C4-2B (cell line): Measurements from ENCODE around the gene ACLY.
"Not testable (repeated sequence)": the region's sequence is repeated elsewhere in the genome, so short reads cannot be mapped to it uniquely, and the experiment has no call there.

Source experiments
- H3K27ac ChIP-seq: fragments of 450-650 bp; 2 replicates; pipeline ENCODE4 v1.5.1; 2017
- ZFX ChIP-seq: fragments of 450-650 bp; IDR thresholded peaks from 2 replicates; pipeline ENCODE4 v1.6.1; 2017
- TF ChIP-seq, protein P1 (sequence below): fragments of 450-650 bp; conservative IDR thresholded peaks from 2 replicates; pipeline ENCODE4 v1.5.1; 2017; ENCODE audit warnings: mild to moderate bottlenecking

ACLY gene

DNA sequence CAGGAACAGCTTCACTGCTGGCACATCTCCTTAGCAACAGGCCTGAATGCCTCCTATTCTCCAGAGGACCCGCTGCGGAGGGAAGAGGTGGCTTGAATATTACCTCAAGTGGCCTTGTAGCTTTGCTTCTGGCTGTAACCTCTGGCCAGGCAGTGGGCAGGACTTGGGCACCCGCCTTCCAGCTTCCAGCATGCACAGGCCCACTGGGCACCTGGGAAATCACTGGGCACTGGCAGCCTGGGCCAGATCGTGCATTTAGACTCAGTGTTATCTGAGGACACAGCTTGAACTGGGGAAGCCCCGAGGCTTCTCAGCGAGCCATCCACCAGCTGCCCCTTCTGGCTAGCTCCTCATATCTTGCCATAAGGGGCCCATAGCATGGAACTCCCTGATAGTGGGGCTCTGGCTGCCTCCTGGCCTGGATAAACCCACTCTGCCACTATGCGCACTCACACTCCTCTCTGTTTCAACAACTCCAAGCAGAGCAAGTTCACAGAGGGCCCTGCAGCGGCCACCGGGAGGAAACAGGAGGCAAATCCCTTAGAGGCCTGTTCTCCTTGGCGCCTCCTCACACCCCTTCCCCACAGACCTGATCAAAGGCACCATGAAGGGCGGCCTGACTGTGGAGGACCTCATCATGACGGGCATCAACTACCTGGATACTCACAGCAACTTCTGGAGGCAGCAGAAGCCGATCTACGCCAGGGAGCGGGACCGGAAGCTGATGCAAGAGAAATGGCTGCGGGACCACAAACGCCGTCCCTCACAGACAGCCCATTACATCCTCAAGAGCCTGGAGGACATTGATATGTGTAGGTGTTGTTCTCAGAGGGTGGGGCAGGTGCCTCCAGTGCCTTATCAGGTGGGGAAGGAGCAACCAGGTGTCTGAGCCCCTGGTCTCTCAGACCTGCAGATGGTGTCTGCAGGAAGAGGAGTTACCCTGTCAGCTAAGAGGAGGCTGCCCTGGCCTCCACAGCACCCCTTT, 19.5 kb upstream of the ACLY start:
- TF ChIP-seq ZFX = no peak
- TF ChIP-seq, protein P1, sequence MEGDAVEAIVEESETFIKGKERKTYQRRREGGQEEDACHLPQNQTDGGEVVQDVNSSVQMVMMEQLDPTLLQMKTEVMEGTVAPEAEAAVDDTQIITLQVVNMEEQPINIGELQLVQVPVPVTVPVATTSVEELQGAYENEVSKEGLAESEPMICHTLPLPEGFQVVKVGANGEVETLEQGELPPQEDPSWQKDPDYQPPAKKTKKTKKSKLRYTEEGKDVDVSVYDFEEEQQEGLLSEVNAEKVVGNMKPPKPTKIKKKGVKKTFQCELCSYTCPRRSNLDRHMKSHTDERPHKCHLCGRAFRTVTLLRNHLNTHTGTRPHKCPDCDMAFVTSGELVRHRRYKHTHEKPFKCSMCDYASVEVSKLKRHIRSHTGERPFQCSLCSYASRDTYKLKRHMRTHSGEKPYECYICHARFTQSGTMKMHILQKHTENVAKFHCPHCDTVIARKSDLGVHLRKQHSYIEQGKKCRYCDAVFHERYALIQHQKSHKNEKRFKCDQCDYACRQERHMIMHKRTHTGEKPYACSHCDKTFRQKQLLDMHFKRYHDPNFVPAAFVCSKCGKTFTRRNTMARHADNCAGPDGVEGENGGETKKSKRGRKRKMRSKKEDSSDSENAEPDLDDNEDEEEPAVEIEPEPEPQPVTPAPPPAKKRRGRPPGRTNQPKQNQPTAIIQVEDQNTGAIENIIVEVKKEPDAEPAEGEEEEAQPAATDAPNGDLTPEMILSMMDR = no peak
- no peak overlapping the region for H3K27ac ChIP-seq

DNA sequence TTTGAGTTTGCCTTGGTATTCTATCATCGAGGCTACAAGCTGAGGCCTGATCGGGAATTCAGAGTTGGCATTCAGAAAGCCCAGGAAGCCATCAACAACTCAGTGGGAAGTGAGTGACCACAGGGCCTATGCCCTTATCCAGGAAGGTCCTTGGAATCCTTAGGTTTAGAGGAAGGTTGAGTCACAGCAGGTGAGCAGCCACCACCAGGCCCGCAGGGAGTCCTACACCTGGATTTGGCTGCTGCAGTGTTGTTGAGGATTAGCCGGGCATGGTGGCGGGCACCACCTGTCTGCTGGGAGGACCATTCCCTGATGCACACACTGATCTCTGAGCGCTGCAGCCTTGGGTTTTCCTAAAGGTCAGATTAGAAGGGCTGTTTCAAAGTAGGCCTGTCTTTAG, 16.9 kb upstream of the ACLY start:
- no peak overlapping the region for H3K27ac ChIP-seq
- TF ChIP-seq, protein P1 = no peak
- no peak for TF ChIP-seq ZFX

DNA sequence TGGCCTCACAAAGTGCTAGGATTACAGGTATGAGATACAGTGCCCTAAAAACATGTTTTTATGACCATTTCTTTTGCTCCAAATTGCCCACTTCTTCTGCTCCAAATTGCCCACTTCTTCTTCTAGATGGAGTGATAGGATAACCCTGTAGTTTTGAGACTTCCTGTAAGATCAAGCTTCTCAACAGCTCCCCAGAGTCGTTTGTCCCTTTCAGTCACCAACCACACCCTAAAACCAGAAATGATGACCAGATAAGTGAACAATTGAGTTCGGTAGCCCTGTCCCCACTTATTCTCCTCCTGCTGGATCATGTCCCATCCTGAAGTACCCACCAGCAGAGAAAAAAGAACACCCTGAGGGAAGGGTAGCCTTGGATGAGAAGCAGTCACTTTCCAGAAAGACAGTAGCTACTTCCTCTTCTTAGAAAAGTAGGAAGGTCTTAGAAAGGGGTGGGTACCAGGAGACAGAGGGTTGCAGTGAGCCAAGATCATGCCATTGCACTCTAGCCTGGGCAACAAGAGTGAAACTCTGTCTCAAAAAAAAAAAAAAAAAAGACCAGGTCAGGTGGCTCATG, 14.2 kb upstream of the ACLY start:
- TF ChIP-seq ZFX = no peak
- TF ChIP-seq, protein P1 = no peak
- no peak overlapping the region for H3K27ac ChIP-seq

DNA sequence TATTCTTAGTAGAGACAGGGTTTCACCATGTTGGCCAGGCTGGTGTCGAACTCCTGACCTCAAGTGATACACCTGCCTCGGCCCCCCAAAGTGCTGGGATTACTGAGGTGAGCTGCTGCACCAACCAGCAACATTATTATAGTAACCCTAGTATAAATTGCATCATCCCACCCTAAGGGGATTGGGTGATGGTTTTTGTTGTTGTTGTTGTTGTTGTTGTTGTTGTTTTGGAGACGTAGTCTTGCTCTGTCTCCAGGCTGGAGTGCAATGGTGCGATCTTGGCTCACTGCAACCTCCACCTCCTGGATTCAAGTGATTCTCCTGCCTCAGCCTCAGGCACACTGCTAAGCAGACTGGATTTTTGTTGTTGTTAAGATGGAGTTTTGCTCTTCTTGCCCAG, 13.0 kb upstream of the ACLY start:
- H3K27ac ChIP-seq = not testable (repeated sequence)

DNA sequence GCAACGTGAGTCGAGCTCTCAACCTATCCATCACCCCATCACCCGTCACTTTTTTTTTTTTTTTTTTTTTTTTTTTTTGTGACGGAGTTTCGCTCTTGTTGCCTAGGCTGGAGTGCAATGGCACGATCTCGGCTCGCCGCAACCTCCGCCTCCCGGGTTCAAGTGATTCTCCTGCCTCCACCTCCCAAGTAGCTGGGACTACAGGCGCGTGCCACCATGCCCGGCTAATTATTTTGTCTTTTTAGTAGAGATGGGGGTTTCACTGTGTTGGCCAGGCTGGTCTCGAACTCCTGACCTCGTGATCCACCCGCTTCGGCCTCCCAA, 12.0 kb upstream of the ACLY start:
- peak overlapping the region; percentile 66 for H3K27ac ChIP-seq

DNA sequence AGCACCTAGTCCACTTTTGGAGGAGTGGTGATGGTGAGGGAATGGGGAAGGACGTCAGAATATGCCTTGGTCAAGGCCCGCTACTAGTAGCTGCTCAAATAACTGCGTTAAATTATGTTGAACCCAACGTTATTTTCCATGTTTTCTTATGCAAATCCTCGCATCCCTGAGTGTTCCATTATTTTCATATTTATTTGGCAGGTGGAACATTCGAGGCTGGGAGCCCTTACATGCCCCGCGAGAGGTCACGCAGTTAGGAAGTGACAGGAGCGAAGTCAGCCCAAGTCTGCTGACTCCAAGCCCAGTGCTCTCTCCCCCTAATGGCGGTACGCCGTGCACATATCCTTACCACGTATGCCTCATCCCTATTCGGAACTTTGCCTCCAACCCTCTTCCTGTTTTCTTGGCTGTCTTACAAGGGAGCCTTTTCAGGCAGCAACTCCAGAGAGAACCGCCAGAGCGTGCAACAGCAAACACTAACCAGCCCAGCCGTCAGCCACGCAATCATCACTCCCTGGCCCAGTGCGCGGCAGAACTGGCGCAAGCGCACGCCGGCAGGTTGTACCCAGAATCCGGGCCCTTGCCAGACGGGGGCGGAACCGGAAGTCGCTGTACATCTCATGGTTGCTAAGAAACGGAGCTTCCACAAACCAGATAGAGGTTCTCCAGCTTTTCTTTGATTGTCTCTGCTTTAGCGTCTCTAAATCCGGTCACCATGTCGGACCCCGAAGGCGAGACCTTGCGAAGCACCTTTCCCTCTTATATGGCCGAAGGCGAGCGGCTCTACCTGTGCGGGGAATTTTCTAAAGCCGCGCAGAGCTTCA, 11.5 kb upstream of the ACLY start, which contains the start of gene ODAD4:
ODAD4 (plus strand) TSS at position 609 of the 824 bp plus-strand sequence; CDS start at position 716, 107 bp downstream.
- no peak for TF ChIP-seq ZFX
- TF ChIP-seq, protein P1 = no peak; the same call in 1 of the 2 replicates
- H3K27ac ChIP-seq = peak within 1 kb of the TSS; percentile 66

DNA sequence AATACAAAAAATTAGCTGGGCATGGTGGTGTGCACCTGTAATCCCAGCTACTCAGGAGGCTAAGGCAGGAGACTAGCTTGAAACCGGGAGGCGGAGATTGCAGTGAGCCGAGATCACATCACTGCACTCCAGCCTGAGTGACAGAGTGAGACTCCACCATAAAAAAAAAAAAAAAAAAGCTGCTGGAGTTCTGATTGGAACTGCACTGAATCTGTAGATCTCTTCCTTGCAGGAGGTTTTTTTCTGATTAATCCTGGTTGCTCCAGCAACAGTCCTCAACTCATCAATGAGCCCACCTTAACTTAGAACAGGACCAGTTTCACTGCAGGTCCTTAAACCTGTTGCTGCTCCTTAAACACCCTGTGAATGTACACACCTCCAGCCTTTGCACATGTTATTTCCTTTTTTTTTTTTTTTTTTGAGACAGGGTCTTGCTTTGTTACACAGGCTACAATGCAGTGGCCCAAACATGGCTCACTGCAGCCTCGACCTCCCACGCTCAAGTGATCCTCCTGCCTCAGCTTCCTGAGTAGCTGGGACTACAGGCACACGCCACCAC, 10.0 kb upstream of the ACLY start:
- no peak for TF ChIP-seq ZFX
- TF ChIP-seq, protein P1 = no peak
- H3K27ac ChIP-seq = peak overlapping the region; percentile 49
